Muscle layer of duodenum (tissue), 2 donors: ENCODE measurements around the gene CFAP46.
"Not testable (repeated sequence)": the region's sequence is repeated elsewhere in the genome, so short reads cannot be mapped to it uniquely, and the experiment has no call there.

Source experiments
- H3K27ac ChIP-seq: one replicate; pipeline ENCODE4 v1.7.0; 2013; ENCODE audit warnings: mild to moderate bottlenecking, low read length
- H3K27me3 ChIP-seq: one replicate; pipeline ENCODE4 v1.7.0; 2013; ENCODE audit warnings: low read depth, mild to moderate bottlenecking, control low read depth, low read length
- H3K36me3 ChIP-seq, 2 donors: one replicate each; pipeline ENCODE4 v1.7.0; 2013; ENCODE audit warnings: low read length in 2 of 2, control low read depth in 1 of 2, mild to moderate bottlenecking in 1 of 2; ENCODE audit not compliant: insufficient read depth in 2 of 2, control insufficient read depth in 1 of 2
- H3K4me1 ChIP-seq, 2 donors: one replicate each; pipeline ENCODE4 v1.7.0; 2013; ENCODE audit warnings: low read length in 2 of 2, mild to moderate bottlenecking in 2 of 2, control low read depth in 1 of 2, moderate library complexity in 1 of 2; ENCODE audit not compliant: insufficient read depth in 2 of 2, control insufficient read depth in 1 of 2
- H3K4me3 ChIP-seq, 2 donors: one replicate each; pipeline ENCODE4 v1.7.0; 2013; ENCODE audit warnings: low read length in 2 of 2, low read depth in 1 of 2, mild to moderate bottlenecking in 1 of 2
- H3K9me3 ChIP-seq, 2 donors: one replicate each; pipeline ENCODE4 v1.7.0; 2013; ENCODE audit warnings: low read length in 2 of 2, control low read depth in 1 of 2, mild to moderate bottlenecking in 1 of 2; ENCODE audit not compliant: control insufficient read depth in 1 of 2
- donor health status: healthy.

The CFAP46 gene

DNA sequence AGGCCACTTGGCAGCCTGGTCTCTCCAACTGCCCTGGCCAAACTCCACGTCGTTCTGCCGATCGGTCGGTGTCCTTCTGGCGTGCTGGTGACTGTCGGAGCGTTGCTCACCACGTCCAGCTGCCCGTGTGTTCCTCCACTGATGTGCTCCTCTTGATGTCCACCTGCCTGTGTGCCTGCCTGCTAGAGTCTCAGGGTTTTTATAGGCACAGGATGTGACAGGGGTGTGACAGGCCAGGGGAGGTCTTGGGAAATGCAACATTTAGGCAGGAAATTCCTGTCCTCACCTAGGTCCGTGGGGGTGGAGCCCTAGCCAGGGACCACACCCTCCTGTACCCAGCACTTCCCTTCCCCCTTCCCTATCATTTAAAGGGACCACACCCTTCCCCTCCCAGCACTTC is 25.2 kb upstream of the CFAP46 start:
- no peaks in the 10 kb centered on the region for H3K9me3 ChIP-seq
- H3K4me3 ChIP-seq: no peak overlapping the region
- H3K4me1 ChIP-seq: no peaks in the 10 kb centered on the region
- H3K27ac ChIP-seq: no peak overlapping the region
- no peaks in the 10 kb centered on the region for H3K36me3 ChIP-seq
- H3K27me3 ChIP-seq: no peaks in the 10 kb centered on the region

DNA sequence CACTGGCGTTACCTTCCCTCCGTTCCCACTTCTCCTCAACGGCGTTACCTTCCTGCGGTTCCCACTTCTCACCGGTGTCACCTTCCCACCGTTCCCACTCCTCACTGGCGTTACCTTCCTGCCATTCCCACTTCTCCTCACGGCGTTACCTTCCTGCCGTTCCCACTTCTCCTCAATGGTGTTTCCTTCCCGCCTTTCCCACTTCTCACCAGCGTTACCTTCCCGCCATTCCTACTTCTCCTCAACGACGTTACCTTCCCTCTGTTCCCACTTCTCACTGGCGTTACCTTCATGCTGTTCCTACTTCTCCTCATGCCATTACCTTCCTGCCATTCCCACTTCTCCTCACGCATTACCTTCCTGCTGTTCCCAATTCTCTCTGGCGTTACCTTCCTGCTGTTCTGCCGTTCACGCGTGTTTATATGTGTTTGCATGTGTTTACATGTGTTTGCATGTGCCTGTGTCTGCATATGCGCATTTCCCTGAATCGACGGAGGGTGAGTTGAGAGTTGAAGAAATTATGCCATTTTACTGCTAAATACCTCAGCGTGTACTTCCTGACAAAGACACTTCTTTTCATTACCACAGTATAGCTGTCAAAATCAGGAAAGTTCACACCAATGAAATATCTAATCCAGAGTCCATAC is 23.2 kb upstream of the CFAP46 start:
- Histone ChIP-seq H3K4me3 (peak overlapping the region in 1 of 2 donors; percentile 33), H3K4me1 (peaks cover 0 to 6% of the 10 kb centered on the region in 2 donors), H3K27ac (no peak overlapping the region), H3K27me3 (no peaks in the 10 kb centered on the region), H3K36me3 (no peaks in the 10 kb centered on the region), H3K9me3 (no peaks in the 10 kb centered on the region)

DNA sequence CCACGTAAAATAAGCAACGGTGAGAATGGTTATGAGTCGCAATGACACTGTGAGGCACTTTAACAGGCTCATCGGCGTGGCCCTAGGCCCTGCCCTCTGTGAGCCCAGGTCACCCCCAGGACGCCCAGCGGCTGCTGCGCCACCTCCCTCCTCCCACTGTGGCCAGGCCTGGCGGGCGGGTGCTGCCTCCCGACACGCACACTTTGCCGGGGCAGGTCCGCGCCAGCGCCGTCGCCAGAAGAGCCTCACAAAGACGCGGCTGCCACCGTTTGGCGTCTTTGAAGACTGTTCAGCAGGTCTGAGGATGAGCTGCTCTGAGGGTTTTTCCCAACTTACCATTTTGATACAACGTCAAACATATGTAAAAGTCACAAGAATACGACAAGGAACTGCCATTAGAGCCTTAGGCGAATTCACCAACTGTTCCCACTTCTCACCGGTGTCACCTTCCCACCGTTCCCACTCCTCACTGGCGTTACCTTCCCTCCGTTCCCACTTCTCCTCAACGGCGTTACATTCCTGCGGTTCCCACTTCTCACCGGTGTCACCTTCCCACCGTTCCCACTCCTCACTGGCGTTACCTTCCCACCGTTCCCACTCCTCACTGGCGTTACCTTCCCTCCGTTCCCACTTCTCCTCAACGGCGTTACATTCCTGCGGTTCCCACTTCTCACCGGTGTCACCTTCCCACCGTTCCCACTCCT is 22.5 kb upstream of the CFAP46 start:
- H3K27me3 ChIP-seq, H3K9me3 ChIP-seq, H3K4me1 ChIP-seq, H3K36me3 ChIP-seq, H3K27ac ChIP-seq: not testable (repeated sequence)
- peak overlapping the region in 1 of 2 donors; percentile 26 for H3K4me3 ChIP-seq

DNA sequence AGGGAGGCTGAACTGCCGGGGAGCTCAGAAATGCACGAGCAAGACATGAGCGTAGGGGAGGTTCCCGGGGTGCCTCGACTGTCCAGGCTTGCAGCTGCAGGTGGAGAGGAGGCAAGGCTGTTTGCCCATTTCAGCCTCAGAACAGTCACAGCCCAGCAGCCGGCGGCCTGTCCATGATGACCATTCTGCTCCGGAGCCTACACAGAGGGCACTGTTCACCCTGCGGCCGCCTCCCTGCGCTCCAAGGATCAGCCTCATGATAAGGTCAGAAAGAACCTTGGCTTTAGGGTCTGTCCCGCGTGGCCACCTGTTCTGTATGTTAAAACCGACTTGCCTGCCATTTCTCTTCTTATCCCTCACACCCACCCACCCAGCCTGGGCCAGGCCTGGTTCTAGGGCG is 21.9 kb upstream of the CFAP46 start:
- H3K4me3 ChIP-seq: peak overlapping the region in 1 of 2 donors; percentile 26
- H3K27me3 ChIP-seq: no peaks in the 10 kb centered on the region
- H3K27ac ChIP-seq: no peak overlapping the region
- H3K9me3 ChIP-seq: no peaks in the 10 kb centered on the region
- no peaks in the 10 kb centered on the region for H3K36me3 ChIP-seq
- H3K4me1 ChIP-seq: peaks cover 0 to 6% of the 10 kb centered on the region in 2 donors

DNA sequence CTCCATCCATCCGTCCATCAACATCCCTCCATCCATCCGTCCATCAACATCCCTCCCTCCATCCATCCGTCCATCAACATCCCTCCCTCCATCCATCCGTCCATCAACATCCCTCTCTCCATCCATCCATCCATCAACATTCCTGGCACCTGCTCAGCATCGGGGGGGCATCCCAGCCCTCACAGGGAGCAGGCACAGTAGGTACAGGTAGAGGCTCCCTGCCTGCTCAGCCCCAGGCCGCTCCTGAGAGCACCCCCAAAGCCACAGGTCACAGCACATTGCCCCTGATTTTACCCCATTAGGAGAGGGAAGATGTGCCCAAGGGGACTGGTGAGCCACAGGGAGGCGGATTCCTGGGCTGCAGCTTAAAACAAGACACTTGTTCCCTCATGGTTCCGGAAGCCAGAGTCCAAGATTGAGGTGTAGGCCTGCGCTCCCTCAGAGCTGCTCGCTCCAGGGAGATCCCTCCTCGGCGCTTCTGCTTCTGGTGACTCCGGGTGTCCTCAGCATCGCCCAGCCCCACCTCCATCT is 21.1 kb upstream of the CFAP46 start:
- Histone ChIP-seq H3K27ac (no peak overlapping the region), H3K4me1 (peaks cover 0 to 6% of the 10 kb centered on the region in 2 donors), H3K4me3 (no peak overlapping the region), H3K27me3 (no peaks in the 10 kb centered on the region), H3K36me3 (no peaks in the 10 kb centered on the region), H3K9me3 (no peaks in the 10 kb centered on the region)

DNA sequence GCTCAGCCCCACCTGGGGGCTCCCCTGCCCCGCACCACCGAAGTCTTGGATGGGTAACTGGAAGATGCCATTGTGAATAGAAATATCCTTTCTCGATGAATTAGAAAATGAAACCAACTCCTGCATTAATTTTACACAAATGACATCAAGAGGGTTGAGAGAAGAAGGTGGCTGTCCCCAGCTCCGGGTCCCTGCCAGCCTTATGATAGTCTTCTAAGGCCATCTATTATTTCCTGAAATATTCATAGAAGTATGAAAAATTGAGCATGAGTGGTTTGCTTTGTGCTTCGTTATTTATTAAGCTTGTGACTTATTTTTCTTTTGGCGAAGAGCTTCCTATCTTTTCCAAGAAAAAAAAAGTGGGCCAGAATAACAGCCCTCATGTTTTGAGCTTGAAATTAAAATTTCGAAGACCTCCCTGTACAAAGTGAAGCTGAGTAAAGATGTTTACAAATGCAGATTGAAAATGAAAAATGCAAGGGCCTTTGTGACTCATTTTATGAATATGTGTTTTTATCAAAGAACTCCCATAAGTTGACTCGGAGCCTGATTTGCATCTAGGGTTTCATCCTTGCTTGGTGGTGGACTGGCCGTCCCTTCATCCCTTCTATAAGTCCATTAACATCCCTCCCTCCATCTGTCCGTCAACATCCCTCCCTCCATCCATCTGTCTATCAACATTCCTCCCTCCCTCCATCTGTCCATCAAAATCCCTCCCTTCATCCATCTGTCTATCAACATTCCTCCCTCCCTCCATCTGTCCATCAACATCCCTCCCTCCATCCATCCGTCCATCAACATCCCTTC is 20.5 kb upstream of the CFAP46 start:
- Histone ChIP-seq H3K9me3 (no peaks in the 10 kb centered on the region), H3K27me3 (no peaks in the 10 kb centered on the region), H3K4me1 (peaks cover 0 to 6% of the 10 kb centered on the region in 2 donors), H3K27ac (no peak overlapping the region), H3K4me3 (peak overlapping the region; percentile 71 to 91), H3K36me3 (no peaks in the 10 kb centered on the region)

DNA sequence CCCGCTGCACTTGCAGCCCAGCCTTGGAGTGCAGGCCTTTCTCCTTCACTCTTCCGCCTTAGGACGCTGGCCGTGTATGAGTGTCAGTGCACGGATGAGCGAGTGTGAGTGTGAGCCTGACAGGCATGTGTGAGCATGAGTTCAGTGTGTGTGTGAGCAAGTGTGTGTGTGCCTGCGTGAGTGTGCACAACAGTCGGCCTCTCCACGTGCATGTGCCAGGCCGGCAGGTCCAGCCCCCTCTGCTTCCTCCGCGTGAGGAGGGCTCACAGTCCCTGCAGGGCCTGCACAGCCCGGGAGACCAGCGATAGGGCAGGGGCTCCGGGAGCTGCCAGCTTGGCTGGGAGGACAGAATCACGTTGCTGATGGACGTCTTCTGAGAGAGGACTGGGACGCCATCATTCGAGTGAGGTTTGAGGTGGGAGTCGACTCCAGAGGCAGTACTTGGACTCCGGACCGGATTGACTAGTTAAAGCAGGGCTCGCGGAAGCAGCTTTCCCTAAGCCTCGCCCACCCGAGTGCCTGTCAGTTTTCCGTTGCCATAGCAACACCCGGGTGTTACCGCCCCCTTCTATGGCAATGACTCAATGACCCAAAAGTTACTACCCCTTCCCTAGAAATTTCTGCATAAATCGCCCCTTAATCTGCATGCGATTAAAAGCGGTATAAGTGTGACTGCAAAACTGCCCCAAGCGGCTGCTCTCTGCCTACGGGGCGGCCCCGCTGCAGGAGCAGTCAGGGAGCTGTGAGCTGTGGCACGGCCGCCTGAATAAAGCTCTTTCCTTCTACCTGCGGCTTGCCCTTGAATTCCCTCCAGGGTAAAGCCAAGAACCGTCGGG is 19.6 kb upstream of the CFAP46 start:
- no peaks in the 10 kb centered on the region for H3K36me3 ChIP-seq
- peak overlapping the region; percentile 71 to 91 for H3K4me3 ChIP-seq
- H3K27ac ChIP-seq: no peak overlapping the region
- no peaks in the 10 kb centered on the region for H3K27me3 ChIP-seq
- no peaks in the 10 kb centered on the region for H3K9me3 ChIP-seq
- peaks cover 0 to 6% of the 10 kb centered on the region in 2 donors for H3K4me1 ChIP-seq

DNA sequence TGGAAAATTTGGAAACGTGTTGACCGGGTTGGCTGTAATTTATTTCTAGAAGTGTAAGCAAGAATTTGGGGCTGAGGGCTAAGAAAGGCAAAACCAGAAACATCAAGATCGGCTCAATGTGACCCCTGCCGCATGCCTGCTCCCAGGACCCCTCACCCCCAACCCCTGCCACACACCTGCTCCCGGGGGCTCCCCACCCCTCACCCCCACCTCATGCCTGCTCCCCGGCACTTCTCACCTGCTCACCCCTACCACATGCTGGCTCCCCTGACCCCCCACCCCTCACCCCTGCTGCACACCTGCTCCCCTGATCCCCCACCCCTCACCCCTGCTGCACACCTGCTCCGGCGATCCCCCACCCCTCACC is 19.0 kb upstream of the CFAP46 start:
- H3K27me3 ChIP-seq: no peaks in the 10 kb centered on the region
- no peak overlapping the region for H3K27ac ChIP-seq
- peaks cover 0 to 6% of the 10 kb centered on the region in 2 donors for H3K4me1 ChIP-seq

DNA sequence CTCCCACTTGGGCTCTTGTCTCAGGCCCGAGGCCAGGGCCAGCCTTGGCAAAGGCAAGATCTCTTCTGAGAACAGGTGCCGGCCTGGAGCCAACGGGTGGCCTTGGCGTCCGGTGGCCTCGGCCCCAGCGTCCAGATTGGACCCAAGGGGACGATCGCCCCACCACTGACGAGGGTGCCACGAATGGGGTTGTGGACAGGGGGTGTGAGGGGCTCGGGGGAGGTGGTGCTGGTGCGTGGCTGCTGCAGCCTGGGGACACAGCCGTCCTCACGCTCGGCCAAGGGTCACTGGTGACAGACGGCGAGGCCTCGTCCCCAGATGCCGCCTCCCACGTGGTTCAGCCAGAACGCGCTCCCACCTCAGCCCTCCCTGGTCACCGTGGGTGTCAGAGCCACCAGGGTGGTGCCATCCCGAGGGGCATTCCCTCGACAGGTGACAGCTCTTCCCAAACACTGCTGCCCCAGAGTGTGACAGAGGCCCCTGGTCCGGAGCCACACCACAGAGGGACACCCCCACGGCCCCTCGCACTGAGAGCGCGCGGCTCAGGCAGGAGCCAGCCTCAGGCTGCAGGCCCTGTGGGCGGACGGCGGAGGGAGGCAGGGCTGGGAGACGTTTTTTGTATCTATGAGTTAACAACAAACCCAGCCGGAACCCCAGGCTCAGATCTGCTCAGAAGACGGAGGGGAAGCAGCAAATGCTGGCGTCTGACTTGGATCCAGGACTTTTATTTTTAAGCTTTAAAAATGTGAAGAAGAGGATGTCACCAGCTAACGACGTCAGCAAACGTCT is 18.5 kb upstream of the CFAP46 start:
- Histone ChIP-seq H3K4me1 (peaks cover 0 to 6% of the 10 kb centered on the region in 2 donors), H3K27me3 (no peaks in the 10 kb centered on the region), H3K27ac (no peak overlapping the region), H3K4me3 (no peak overlapping the region), H3K36me3 (no peaks in the 10 kb centered on the region), H3K9me3 (no peaks in the 10 kb centered on the region)

More for the DNA sequence above, 19.0 kb upstream of the CFAP46 start:
- H3K4me3 ChIP-seq: peak overlapping the region in 1 of 2 donors; percentile 91
- no peaks in the 10 kb centered on the region for H3K9me3 ChIP-seq
- no peaks in the 10 kb centered on the region for H3K36me3 ChIP-seq

DNA sequence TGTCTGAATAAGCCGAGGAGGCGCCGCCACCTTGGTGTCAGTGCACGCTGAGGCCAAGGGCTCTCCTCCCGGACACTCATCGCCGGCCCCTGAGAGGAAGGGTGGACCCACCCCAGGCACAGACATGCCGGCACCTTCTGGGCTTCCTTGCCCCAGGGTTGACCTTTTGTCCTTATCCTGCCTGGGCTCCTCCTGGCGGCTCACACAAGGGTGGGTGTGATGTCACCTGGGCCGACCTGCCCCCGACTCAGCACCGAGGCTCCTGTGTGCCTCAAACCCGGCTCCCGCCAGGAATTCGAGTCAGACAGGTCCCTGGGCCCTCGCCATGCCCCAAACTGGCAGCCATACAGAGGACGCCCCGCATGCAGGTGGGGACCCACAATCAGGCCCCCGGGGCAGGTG is 17.7 kb upstream of the CFAP46 start:
- Histone ChIP-seq H3K36me3 (no peaks in the 10 kb centered on the region), H3K4me3 (no peak overlapping the region), H3K4me1 (peaks cover 0 to 6% of the 10 kb centered on the region in 2 donors), H3K27me3 (no peaks in the 10 kb centered on the region), H3K9me3 (no peaks in the 10 kb centered on the region), H3K27ac (no peak overlapping the region)
